HG03558 (cell line): ENCODE data around the gene FAM50B.
"Not testable (repeated sequence)": the region's sequence is repeated elsewhere in the genome, so short reads cannot be mapped to it uniquely, and the experiment has no call there.

Experiments used
- ATAC-seq: cut with Tn5 transposase; IDR thresholded peaks from one replicate; pipeline ENCODE4 v1.9.1; 2021; ENCODE audit warnings: moderate number of reproducible peaks; ENCODE audit not compliant: unreplicated experiment; ENCODE audit errors: extremely low read depth

The FAM50B gene

DNA sequence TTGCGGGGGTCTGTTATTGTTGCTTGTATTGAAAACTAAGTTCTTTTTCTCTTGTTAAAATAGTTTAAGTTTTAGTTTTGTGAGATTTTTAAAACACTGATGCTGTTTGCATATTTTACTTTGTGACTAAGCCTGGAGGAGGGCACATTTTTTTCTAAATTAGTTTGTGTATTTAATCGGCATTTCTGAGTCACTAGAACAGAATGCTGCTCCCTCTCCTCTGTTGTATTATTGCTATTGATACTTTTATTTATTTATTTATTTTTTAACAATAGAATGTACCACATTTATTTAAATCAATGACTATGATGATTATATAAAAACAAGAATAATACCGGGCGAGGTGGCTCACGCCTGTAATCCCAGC lies 5.1 kb upstream of the FAM50B start:
- no peak for ATAC-seq

- no peak for ATAC-seq
Measured at GRCh38 chr6:3847521-3847920, 1.7 kb upstream of the FAM50B start.

- no peak for ATAC-seq
Measured at GRCh38 chr6:3848380-3848779, 793 bp upstream of the FAM50B start.

DNA sequence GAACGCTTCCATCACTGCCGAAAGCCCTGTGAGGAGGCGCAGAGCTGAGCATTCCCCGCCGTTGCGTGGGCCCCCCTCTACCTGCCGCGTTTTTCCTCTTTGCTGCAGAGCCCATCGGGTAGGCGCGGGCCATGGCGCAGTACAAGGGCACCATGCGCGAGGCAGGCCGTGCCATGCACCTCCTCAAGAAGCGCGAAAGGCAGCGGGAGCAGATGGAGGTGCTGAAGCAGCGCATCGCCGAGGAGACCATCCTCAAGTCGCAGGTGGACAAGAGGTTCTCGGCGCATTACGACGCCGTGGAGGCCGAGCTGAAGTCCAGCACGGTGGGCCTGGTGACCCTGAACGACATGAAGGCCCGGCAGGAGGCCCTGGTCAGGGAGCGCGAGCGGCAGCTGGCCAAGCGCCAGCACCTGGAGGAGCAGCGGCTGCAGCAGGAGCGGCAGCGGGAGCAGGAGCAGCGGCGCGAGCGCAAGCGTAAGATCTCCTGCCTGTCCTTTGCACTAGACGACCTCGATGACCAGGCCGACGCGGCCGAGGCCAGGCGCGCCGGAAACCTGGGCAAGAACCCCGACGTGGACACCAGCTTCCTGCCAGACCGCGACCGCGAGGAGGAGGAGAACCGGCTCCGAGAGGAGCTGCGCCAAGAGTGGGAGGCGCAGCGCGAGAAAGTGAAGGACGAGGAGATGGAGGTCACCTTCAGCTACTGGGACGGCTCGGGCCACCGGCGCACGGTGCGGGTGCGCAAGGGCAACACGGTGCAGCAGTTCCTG lies 693 bp downstream of the FAM50B start:
- no peak for ATAC-seq

- no peak for ATAC-seq
Measured at GRCh38 chr6:3850451-3851203, 1.5 kb downstream of the FAM50B start.

DNA sequence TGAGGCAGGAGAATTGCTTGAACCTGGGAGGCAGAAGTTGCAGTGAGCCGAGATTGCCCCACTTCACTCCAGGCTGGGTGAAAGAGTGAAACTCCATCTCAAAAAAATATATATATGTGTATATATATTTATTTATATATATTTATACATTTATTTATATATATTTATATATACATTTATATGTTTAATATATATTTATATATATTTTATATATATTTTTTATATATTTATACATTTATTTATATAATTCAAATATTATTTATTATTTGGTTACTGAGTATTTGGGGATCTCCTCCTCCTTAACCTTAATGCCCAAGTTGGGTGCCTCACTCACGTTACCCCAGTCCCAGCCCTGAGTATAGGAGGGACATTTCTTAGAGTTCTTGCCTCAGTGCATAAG lies 2.7 kb downstream of the FAM50B start:
- ATAC-seq = no peak

- ATAC-seq = no peak
Measured at GRCh38 chr6:3852391-3852790, 3.2 kb downstream of the FAM50B start.

DNA sequence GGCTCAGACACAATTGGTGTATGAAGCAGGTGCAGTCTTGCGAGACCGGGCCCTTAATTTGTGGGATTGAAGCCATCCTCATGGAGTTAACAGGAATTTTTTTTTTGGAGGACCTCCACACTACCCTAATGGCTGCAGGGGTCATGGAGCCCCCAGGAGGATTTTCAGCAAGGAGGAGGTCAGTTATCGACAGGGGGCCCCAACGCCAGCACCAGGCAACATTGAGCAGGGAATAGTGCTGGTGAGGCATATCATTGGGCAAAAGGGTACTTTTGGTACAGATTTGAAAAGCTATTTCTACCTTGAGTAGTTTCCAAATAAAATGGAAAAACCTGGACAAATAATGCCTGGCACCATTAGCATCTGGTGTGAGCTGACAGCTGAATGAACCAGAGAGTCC lies 6.7 kb downstream of the FAM50B start:
- ATAC-seq = no peak

DNA sequence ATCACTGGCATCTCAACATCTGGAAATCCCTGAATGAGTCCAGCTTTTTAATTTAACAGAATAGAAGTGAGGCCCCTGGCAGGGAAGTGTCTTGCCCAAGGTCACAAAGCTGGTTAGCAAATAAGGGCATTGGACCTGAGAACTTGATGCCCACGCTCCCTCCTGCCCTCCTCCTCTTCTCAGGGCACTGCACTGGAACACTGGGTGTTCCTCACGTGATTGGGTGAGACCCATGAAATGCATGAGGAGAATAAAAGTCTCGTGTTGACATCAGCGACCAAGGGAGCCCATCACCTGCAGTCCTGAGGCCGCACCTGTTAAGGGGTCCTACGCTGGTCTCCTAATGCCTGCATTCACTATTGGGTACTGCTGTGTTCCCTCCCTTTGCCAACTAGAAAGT lies 7.4 kb downstream of the FAM50B start:
- no peak for ATAC-seq

- no peak for ATAC-seq
Measured at GRCh38 chr6:3857468-3858456, 8.6 kb downstream of the FAM50B start.

GRCh38 chr6:3859878-3860552 lies 10.8 kb downstream of the FAM50B start:
- ATAC-seq = no peak

GRCh38 chr6:3861424-3861823 lies 12.3 kb downstream of the FAM50B start:
- no peak for ATAC-seq

DNA sequence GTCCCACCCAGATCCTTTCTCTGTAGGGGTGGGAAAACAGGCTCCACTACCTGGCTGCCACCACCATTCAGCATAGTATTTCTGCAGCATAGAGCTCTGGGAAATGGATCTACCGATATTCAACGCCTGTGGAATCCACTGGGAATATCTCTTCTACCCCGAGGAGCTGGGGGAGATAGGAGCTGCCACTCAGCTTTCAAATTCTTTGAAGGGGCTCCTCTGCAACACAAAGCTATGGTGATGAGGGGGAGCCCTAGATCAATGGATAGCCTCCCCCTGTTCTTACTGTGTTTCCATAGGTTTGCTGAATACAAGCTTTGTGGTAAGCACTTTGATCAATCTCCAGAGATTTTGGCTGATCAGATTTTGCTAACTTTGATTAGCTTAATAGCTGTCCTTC lies 12.9 kb downstream of the FAM50B start:
- ATAC-seq = no peak

- ATAC-seq = not testable (repeated sequence)
Measured at GRCh38 chr6:3863322-3863721, 14.1 kb downstream of the FAM50B start.

DNA sequence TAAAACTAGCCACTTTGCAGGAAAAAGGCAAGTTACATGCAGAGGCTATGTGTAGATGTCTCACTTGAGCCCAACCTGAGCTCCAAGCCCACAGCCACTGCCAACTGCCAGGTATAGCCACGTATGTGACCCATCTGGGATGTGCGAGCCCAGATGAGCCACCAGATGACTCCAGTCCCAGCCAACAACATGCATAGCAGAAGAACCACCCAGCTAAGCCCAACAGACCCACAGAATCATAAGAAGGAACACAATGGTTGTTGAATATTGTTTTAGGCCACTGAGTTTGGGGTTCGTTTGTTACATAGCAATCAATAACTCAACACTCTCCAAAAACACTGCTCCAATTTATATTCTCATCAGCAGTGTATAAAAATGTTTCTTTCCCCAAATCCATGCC lies 16.3 kb downstream of the FAM50B start:
- no peak for ATAC-seq

DNA sequence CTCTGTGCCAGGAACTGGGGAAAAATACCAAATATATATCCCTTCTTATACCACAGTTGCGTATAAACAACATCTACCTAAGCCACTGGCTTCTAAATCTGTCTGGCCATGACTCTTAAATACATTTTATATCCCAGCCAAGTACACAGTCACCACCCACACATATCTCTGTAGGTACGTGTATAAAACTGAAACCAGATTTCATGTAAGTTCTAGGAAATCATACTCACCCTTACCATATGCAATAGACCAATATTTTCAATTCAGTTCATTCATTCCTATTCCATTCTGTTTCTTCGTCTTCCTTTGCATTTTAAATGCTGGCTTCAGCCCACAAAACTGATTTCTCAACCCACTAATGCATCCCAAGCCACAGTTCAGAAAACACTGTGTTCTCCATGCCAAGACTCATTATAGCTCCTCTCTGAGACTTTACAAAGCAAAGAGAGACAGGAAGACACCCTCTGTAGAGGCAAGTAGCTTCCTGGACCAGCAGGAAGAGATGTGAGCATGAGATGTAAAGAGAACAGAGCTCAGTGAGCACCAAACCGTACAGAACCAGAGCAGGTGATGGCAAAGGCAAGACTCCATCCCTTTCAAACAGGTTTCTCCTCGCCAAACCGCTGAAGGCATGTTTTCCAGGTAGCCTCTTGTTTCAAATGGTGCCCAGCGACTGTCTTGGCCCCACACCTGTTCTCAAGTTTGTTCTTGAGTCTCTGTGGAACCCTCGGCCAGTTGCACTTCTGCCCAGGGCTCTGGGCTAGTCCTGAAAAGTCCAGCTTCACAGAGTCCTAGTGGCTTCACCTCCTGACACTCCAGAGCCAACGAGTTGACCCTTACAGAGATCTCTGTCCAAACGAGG lies 18.7 kb downstream of the FAM50B start:
- no peak for ATAC-seq

DNA sequence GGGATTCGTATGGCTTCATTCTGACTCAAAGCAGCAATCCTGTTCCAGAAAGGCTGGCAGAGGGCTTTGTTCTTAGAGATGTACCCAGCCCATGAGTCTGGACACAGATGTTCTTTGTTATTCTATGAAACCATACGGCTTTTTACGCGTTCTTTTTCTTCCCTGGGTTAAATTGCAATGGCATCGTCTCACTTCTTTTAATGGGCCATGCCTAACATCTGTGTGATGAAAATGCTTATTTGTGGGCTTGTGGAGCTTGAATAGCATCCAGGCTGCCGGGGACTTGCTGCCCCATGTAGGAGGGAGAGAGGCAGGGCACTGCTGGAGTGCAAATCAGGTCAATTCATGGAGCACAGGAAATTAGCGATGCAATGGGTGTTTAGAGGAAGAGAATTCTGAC lies 19.4 kb downstream of the FAM50B start:
- ATAC-seq = no peak

- no peak for ATAC-seq
Measured at GRCh38 chr6:3869284-3869631, 20.1 kb downstream of the FAM50B start.
